ENCODE data around the gene NEAT1.

- TF ChIP-seq SP1 (IDR thresholded peaks at IDR 0.05; ENCODE audit: low read depth) (no peak), CBX3 (IDR thresholded peaks at IDR 0.05; ENCODE audit: low read depth) (no peak), EZH2 (IDR thresholded peaks at IDR 0.05) (no peak), CTCF (IDR thresholded peaks at IDR 0.05 in 2 of 3, conservative IDR thresholded peaks at IDR 0.05 in 1 of 3; ENCODE audit: borderline replicate concordance in 1 of 3, insufficient read depth in 1 of 3, low read depth in 2 of 3, low read length in 2 of 3) (peak in 2 of 3 experiments; percentile 30 to 38; a peak in 3 of 6 replicates), POLR2A (IDR thresholded peaks at IDR 0.05; ENCODE audit: borderline replicate concordance, extremely low read depth, insufficient read depth, insufficient read length) (no peak), SRF (IDR thresholded peaks at IDR 0.05; ENCODE audit: low read depth) (no peak), ATF3 (IDR thresholded peaks at IDR 0.05) (no peak)
Measured at GRCh38 chr11:65432686-65433582, 10.3 kb downstream of the NEAT1 start.
